Activated T-cell treated with anti-CD3 and anti-CD28 coated beads, Interleukin-2, amount 50 U/mL, for 4 hours (primary cell): ENCODE data around the gene BHMT2. TPM values are rescaled to one million over a fixed set of nuclear protein-coding genes. Genes with fewer than 3 reads are reported as not detected.
A peak's percentile ranks its signal among the peaks of the same experiment; 100 is the strongest.

ENCODE experiments used
- ATAC-seq, 2 donors: fragments of 200-7000 bp; cut with Tn5 transposase; one replicate each; pipeline ENCODE4 v1.10.0; 2021
- DNase-seq: peaks from one replicate; pipeline ENCODE4 v3.0.0-alpha.2; 2020
- H3K27me3 Mint-ChIP-seq: one replicate; pipeline ENCODE4 v1.8.0; 2021; ENCODE audit warnings: low read depth, mixed read lengths
- H3K36me3 Mint-ChIP-seq: one replicate; pipeline ENCODE4 v1.8.0; 2022; ENCODE audit warnings: mixed read lengths; ENCODE audit not compliant: insufficient read depth
- H3K4me1 Mint-ChIP-seq: one replicate; pipeline ENCODE4 v1.8.0; 2021; ENCODE audit warnings: low read depth, mixed read lengths
- H3K4me3 Mint-ChIP-seq: one replicate; pipeline ENCODE4 v1.8.0; 2021; ENCODE audit warnings: mild to moderate bottlenecking, moderate library complexity, mixed read lengths
- H3K9me3 Mint-ChIP-seq: one replicate; pipeline ENCODE4 v1.8.0; 2021; ENCODE audit warnings: mixed read lengths
- total RNA-seq, 3 donors: library from RNA; stranded (reverse); gene quantifications; one replicate each; pipeline ENCODE4 v1.2.1, GENCODE V29; 2021

BHMT2 gene
- total RNA-seq, 3 donors from 2014 or later, result not detected

GRCh38 chr5:79122973-79123372, 53.4 kb downstream of the BHMT2 start:
- Mint-ChIP-seq H3K4me1 (no peaks in the 10 kb centered on the region), H3K9me3 (no peaks in the 10 kb centered on the region), H3K36me3 (no peaks in the 10 kb centered on the region), H3K27me3 (peaks cover 3% of the 10 kb centered on the region), H3K4me3 (no peak overlapping the region)
- ATAC-seq, result no peak
- no peak for DNase-seq

GRCh38 chr5:79124607-79125006, 55.0 kb downstream of the BHMT2 start:
- H3K4me3 Mint-ChIP-seq, result no peak overlapping the region
- DNase-seq, result no peak
- no peaks in the 10 kb centered on the region for H3K9me3 Mint-ChIP-seq
- no peaks in the 10 kb centered on the region for H3K27me3 Mint-ChIP-seq
- ATAC-seq, result no peak
- H3K36me3 Mint-ChIP-seq, result no peaks in the 10 kb centered on the region
- H3K4me1 Mint-ChIP-seq, result no peaks in the 10 kb centered on the region

- H3K4me1 Mint-ChIP-seq, result peaks cover 10% of the 10 kb centered on the region
- no peak for DNase-seq
These were observed 61.2 kb downstream of the BHMT2 start for GRCh38 chr5:79130781-79131180.

GRCh38 chr5:79133121-79133656, 63.6 kb downstream of the BHMT2 start:
- H3K4me3 Mint-ChIP-seq, result peak overlapping the region; percentile 77
- H3K27me3 Mint-ChIP-seq, result peaks cover 3% of the 10 kb centered on the region
- H3K36me3 Mint-ChIP-seq, result no peaks in the 10 kb centered on the region
- peaks cover 10% of the 10 kb centered on the region for H3K4me1 Mint-ChIP-seq
- ATAC-seq (peak in 1 of 2 donors; percentile 60), DNase-seq (no peak)
- no peaks in the 10 kb centered on the region for H3K9me3 Mint-ChIP-seq

More at GRCh38 chr5:79130781-79131180, 61.2 kb downstream of the BHMT2 start:
- Mint-ChIP-seq H3K4me3 (no peak overlapping the region), H3K9me3 (no peaks in the 10 kb centered on the region), H3K27me3 (peaks cover 3% of the 10 kb centered on the region), H3K36me3 (no peaks in the 10 kb centered on the region)
- ATAC-seq, result no peak

GRCh38 chr5:79133657-79134451, 64.3 kb downstream of the BHMT2 start:
- no peaks in the 10 kb centered on the region for H3K9me3 Mint-ChIP-seq
- ATAC-seq, result peak; percentile 82 to 87
- peaks cover 3% of the 10 kb centered on the region for H3K27me3 Mint-ChIP-seq
- H3K4me1 Mint-ChIP-seq, result peaks cover 10% of the 10 kb centered on the region
- no peaks in the 10 kb centered on the region for H3K36me3 Mint-ChIP-seq
- H3K4me3 Mint-ChIP-seq, result peak overlapping the region; percentile 77
- peak; percentile 54 for DNase-seq

- no peaks in the 10 kb centered on the region for H3K36me3 Mint-ChIP-seq
These were observed 66.4 kb downstream of the BHMT2 start for GRCh38 chr5:79135790-79136553.

GRCh38 chr5:79136618-79137017, 67.1 kb downstream of the BHMT2 start:
- H3K36me3 Mint-ChIP-seq, result no peaks in the 10 kb centered on the region
- peaks cover 5% of the 10 kb centered on the region for H3K9me3 Mint-ChIP-seq
- H3K27me3 Mint-ChIP-seq, result peaks cover 6% of the 10 kb centered on the region
- H3K4me1 Mint-ChIP-seq, result peaks cover 10% of the 10 kb centered on the region
- no peak for ATAC-seq
- DNase-seq, result no peak
- H3K4me3 Mint-ChIP-seq, result no peak overlapping the region

More at GRCh38 chr5:79135790-79136553, 66.4 kb downstream of the BHMT2 start:
- Mint-ChIP-seq H3K4me1 (peaks cover 10% of the 10 kb centered on the region), H3K27me3 (peaks cover 6% of the 10 kb centered on the region), H3K9me3 (peaks cover 5% of the 10 kb centered on the region), H3K4me3 (no peak overlapping the region)
- DNase-seq (no peak), ATAC-seq (no peak)

Other genes with a start within 250 kb of the BHMT2 start
- 10 to 100 TPM in 2 of 3 donors, 1 to 10 TPM in 1; 9.4 to 12.7 (median 11.0) TPM for gene ARSB, start 84.5 kb upstream of the BHMT2 start, total RNA-seq
- under 1 TPM in 1 of 3 donors, not detected in 2; 0.57 TPM for gene DMGDH, start 93 bp upstream of the BHMT2 start, total RNA-seq
- gene BHMT, start 42.0 kb downstream of the BHMT2 start, total RNA-seq, result under 1 TPM in 2 of 3 donors, not detected in 1; 0.22 to 0.30 TPM
- 1 to 10 TPM; 5.2 to 7.8 (median 5.7) TPM for gene JMY, start 166.4 kb downstream of the BHMT2 start, total RNA-seq